PC-9 (cell line): ENCODE data around the gene PYROXD2. TPM values are rescaled to one million over a fixed set of nuclear protein-coding genes. Genes with fewer than 3 reads are reported as not detected.

Experiments used
- BruUV-seq: library from RNA; stranded (reverse); fragments of 400-500 nt; replicated peaks from 2 replicates; lab custom pipeline; 2021; lab: Mats Ljungman, UMichigan
- CTCF ChIA-PET: fragments of 300-600 bp; sonication (Branson Sonifier 250); formaldehyde crosslinking; loops from one replicate; lab custom pipeline; 2022; ENCODE audit warnings: antibody characterized with exemption; lab: Charles Lee
- POLR2A ChIA-PET: fragments of 300-600 bp; sonication (Branson Sonifier 250); formaldehyde crosslinking; loops from one replicate; lab custom pipeline; 2022; ENCODE audit warnings: antibody characterized with exemption; ENCODE audit not compliant: unreplicated experiment; lab: Charles Lee
- DNase-seq, 2 experiments: peaks; one replicate each; pipeline versions ENCODE4 v3.0.0 to v3.0.0-alpha.2; 2015 to 2022; ENCODE audit warnings: mixed read lengths in 1 of 2
- H2AFZ ChIP-seq: fragments of 200-600 bp; sonication (generic); 2 replicates; pipeline ENCODE4 v1.8.1; 2017; ENCODE audit warnings: antibody characterized with exemption
- H3F3A ChIP-seq: fragments of 200-600 bp; sonication (generic); 2 replicates; pipeline ENCODE4 v1.8.1; 2017; ENCODE audit warnings: antibody characterized with exemption, mild to moderate bottlenecking, low read depth; ENCODE audit not compliant: insufficient read depth
- H3K27ac ChIP-seq: fragments of 200-600 bp; sonication (generic); 2 replicates; pipeline ENCODE4 v1.6.1; 2016; ENCODE audit warnings: mixed run types
- H3K27me3 ChIP-seq: fragments of 200-600 bp; sonication (generic); 2 replicates; pipeline ENCODE4 v1.6.1; 2016; ENCODE audit warnings: low read depth, mixed run types; ENCODE audit not compliant: insufficient read depth
- H3K36me3 ChIP-seq: fragments of 200-600 bp; sonication (generic); 2 replicates; pipeline ENCODE4 v1.6.1; 2016; ENCODE audit warnings: low read depth, mixed run types
- H3K4me1 ChIP-seq: fragments of 200-600 bp; sonication (generic); replicated peaks from 2 replicates; pipeline ENCODE4 v1.6.1; 2016; ENCODE audit warnings: mixed run types; ENCODE audit not compliant: insufficient read depth
- H3K4me2 ChIP-seq: fragments of 200-600 bp; sonication (generic); 2 replicates; pipeline ENCODE4 v1.6.1; 2017; ENCODE audit warnings: mixed run types
- H3K4me3 ChIP-seq: fragments of 200-600 bp; sonication (generic); 2 replicates; pipeline ENCODE4 v1.6.1; 2016; ENCODE audit warnings: mixed run types
- H3K79me2 ChIP-seq: fragments of 200-600 bp; sonication (generic); 2 replicates; pipeline ENCODE4 v1.6.1; 2017; ENCODE audit warnings: low read depth, mixed run types
- H3K9me2 ChIP-seq: fragments of 200-600 bp; sonication (generic); 2 replicates; pipeline ENCODE4 v1.8.1; 2017; ENCODE audit warnings: mild to moderate bottlenecking; ENCODE audit not compliant: insufficient read depth
- H3K9me3 ChIP-seq: fragments of 200-600 bp; sonication (generic); 2 replicates; pipeline ENCODE4 v1.8.1; 2016; ENCODE audit warnings: low read depth; ENCODE audit not compliant: insufficient read depth
- H4K20me1 ChIP-seq: fragments of 200-600 bp; sonication (generic); 2 replicates; pipeline ENCODE4 v1.8.1; 2017; ENCODE audit not compliant: insufficient read depth
- CTCF ChIP-seq: fragments of 200-600 bp; sonication (generic); conservative IDR thresholded peaks from 2 replicates; pipeline ENCODE4 v1.6.1; 2017; ENCODE audit warnings: mixed run types, antibody characterized with exemption, mild to moderate bottlenecking, moderate library complexity
- EZH2 ChIP-seq: fragments of 200-600 bp; sonication (generic); IDR thresholded peaks from 2 replicates; pipeline ENCODE4 v1.8.0; 2017; ENCODE audit warnings: antibody characterized with exemption, low read depth
- intact Hi-C: fragments of 100-400 bp; cut with micrococcal nuclease; formaldehyde crosslinking; loops from one replicate; pipeline ENCODE4 v1.10.0; 2022; ENCODE audit not compliant: unreplicated experiment
- total RNA-seq: library from RNA; stranded (reverse); gene quantifications from 2 replicates; pipeline ENCODE4 v1.2.3, GENCODE V29; 2021

Gene PYROXD2
- total RNA-seq, 1 experiment from 2014 or later = 28.0 TPM

DNA sequence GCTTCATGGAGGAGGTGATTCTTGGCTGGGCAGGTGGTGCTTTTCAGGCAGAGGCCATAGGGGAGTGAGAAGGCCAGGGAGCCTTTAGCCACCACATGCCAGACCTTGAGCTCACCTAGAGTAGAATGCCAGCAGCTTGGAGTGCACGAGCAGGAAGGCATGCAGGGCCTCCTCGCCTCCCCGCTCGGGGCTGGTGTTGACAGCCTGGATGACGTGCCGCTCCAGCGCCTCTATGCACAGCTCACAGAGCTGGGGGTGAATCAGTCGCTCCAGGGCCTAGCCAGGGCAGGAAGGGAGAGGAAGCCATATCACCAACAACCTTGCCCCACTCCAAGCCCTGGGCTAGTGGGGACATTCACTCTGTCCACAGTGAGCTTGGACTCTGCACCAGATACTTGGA, 16.0 kb upstream of the PYROXD2 start:
- H3K9me3 ChIP-seq = no peaks in the 10 kb centered on the region
- H3K79me2 ChIP-seq = no peaks in the 10 kb centered on the region
- H3F3A ChIP-seq = peaks cover 4% of the 10 kb centered on the region; the same call in 1 of the 2 replicates
- no TSS peak for BruUV-seq
- TF ChIP-seq CTCF (no peak), EZH2 (no peak)
- ChIA-PET CTCF (no interaction called here), POLR2A (no interaction called here)
- H3K4me1 ChIP-seq = peaks cover 8% of the 10 kb centered on the region
- H3K9me2 ChIP-seq = no peaks in the 10 kb centered on the region
- DNase-seq = no peak
- no peak overlapping the region for H3K4me2 ChIP-seq
- H4K20me1 ChIP-seq = no peaks in the 10 kb centered on the region
- H3K4me3 ChIP-seq = no peak overlapping the region
- no peak overlapping the region for H3K27ac ChIP-seq
- no peaks in the 10 kb centered on the region for H3K27me3 ChIP-seq
- no peak overlapping the region for H2AFZ ChIP-seq
- no peaks in the 10 kb centered on the region for H3K36me3 ChIP-seq
- intact Hi-C loops = no loop called here

- TF ChIP-seq EZH2 (no peak), CTCF (no peak)
- no peaks in the 10 kb centered on the region for H3K27me3 ChIP-seq
- H3K27ac ChIP-seq = no peak overlapping the region
- H3K4me1 ChIP-seq = peaks cover 8% of the 10 kb centered on the region
- POLR2A ChIA-PET = no interaction called here
- H3K4me2 ChIP-seq = no peak overlapping the region
- peaks cover 4% of the 10 kb centered on the region; the same call in 1 of the 2 replicates for H3F3A ChIP-seq
- H3K4me3 ChIP-seq = no peak overlapping the region
- no peaks in the 10 kb centered on the region for H3K9me3 ChIP-seq
- no peaks in the 10 kb centered on the region for H3K36me3 ChIP-seq
- CTCF ChIA-PET = no interaction called here
- DNase-seq = no peak
- no peak overlapping the region for H2AFZ ChIP-seq
- BruUV-seq = no TSS peak
- intact Hi-C loops = no loop called here
- H3K79me2 ChIP-seq = no peaks in the 10 kb centered on the region
- H3K9me2 ChIP-seq = no peaks in the 10 kb centered on the region
- H4K20me1 ChIP-seq = no peaks in the 10 kb centered on the region
Measured at GRCh38 chr10:98430427-98430826, 15.4 kb upstream of the PYROXD2 start.

DNA sequence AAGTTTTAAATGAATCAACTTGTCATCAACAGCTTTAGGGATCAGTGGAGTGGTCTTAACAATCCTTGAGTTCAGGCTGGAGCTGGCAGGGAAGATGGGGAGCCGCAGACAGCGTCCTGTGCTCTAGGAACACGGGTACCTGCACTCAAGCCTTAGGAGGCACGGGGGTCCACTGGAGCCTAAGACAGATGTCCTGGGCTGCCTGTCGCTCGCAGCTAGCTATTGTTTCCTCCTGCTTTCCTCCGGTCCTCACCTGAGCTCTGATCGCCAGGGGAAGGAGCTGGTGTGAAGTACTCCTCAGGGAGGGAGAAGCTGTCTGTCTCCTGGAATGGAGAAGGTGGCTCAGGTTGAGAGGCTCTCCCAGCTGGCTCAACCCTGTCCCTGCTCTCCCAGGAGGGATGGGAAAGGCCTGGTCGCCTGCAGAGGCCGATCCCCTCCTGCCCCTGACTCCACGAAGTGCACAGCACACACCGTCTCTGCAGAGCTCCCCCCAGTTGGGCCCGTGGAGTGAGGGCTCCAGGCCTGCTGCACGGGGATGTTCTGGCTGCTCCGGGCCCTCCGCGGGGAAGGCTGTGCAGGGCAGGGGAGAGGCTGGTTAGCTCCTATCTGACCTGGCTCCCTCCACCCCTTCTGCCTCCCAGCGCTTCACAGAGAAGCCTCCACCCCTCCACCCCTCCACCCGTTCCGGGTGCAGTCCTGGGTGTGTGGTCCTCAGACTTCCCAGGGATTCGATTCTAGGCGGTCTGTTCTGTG, 14.5 kb upstream of the PYROXD2 start:
- no peaks in the 10 kb centered on the region for H3K9me3 ChIP-seq
- no peak overlapping the region for H3K4me3 ChIP-seq
- H4K20me1 ChIP-seq = no peaks in the 10 kb centered on the region
- peaks cover 3% of the 10 kb centered on the region for H3K4me1 ChIP-seq
- no peak overlapping the region for H3K27ac ChIP-seq
- H3K27me3 ChIP-seq = no peaks in the 10 kb centered on the region
- H3K79me2 ChIP-seq = no peaks in the 10 kb centered on the region
- H3F3A ChIP-seq = peaks cover under 1% of the 10 kb centered on the region; the same call in 1 of the 2 replicates
- no peaks in the 10 kb centered on the region for H3K9me2 ChIP-seq
- no peak overlapping the region for H2AFZ ChIP-seq
- intact Hi-C loops = no loop called here
- TF ChIP-seq CTCF (no peak), EZH2 (no peak)
- CTCF ChIA-PET = no interaction called here
- no peak overlapping the region for H3K4me2 ChIP-seq
- DNase-seq = no peak
- BruUV-seq = no TSS peak
- POLR2A ChIA-PET = no interaction called here
- H3K36me3 ChIP-seq = no peaks in the 10 kb centered on the region
